Activated CD8-positive, alpha-beta memory T cell treated with anti-CD3 and anti-CD28 coated beads for 4 hours (primary cell): ENCODE results near the gene KIF23.
"Not testable (repeated sequence)": the region's sequence is repeated elsewhere in the genome, so short reads cannot be mapped to it uniquely, and the experiment has no call there.

Experiments used
- DNase-seq, 2 donors: peaks; one replicate each; pipeline ENCODE4 v3.0.0-alpha.2; 2020; ENCODE audit warnings: low read depth in 2 of 2

Gene KIF23

DNA sequence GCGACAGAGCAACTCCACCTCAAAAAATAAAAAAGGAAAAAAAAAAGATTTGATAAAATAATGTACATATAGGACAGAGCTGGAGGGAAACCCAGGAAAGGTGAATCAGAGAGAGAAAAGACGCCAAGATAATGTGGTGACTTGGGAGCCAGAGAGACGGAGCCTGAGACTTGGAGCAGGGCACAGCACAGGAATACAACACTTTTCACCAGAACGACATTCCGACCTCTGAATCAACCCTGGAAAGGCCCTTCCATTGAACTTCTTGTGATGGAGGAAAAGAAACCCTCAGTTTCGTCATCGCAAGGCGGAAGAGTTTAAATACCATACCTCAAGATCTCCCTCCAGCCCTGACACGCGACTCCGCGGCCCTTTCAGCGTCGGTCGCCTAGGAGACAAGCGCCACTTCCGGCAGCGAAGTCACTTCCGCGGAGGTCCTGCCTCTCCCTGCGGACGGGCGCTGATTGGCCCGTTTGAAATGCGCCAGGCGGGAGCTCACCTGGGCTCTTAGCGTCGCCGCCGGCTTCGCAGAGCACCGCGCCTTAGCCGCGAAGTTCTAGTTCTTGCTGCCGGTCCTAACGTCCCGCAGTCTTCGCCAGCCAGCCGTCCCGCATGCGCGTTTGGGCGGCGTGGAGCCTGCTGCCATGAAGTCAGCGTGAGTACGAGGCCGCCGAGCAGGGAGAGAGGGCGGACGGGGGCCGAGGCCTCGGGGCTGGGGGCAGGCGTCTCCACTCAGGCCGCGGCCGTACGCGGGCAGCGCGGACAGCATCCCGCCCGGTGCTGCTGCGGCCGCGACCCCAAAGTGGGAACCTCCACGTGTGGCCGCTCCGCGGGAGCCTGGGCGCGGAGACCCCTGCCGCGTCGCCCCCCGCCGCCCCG lies at the start of gene KIF23:
Gene KIF23 (plus strand): TSS at position 528 of the 879 bp plus-strand sequence. CDS start 117 bp downstream, at position 645.
- peak; percentile 83 to 88 for DNase-seq

DNA sequence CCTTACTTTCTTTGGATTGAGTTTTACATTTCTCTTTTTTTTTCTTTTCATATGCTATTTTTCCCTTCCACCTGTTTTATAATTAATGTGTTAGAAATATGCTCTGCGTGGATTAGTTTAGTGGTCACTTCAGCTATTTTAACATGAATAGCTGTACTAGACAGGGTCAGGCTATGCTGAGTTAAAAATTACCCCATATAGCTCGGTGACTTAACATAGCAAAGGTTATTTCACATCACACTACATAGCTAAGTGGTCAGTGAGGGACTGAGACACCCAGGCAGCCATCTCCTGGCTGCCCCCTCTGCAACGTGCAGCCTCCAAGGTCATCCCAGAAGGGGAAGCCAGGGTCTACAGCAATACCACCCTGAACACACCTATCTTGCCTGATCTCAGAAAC lies 46.9 kb upstream of the KIF23 start:
- DNase-seq: no peak

DNA sequence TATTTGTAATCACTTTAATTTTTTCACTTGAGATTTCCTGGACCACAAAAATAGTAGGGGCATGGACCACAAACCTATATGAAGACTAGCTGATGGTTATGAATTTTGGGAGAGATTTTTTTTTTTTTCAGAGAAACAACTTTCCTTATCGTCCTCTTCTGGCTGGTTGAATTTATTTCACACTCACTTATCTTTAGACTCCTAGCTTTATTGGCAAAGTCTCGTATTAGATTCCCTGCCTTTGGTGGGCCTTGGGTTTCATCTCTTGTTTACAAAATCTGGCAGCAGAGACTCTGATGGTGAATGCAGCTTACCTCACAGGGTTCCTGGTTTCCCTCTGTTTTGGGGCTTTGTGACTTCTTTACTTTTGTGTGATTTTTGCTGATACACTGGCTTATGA lies 44.5 kb upstream of the KIF23 start:
- DNase-seq: no peak

GRCh38 chr15:69373406-69373805 lies 40.7 kb upstream of the KIF23 start:
- DNase-seq: no peak

- DNase-seq: no peak
Observed at GRCh38 chr15:69375151-69375790, 38.9 kb upstream of the KIF23 start.

GRCh38 chr15:69377216-69377970 lies 36.8 kb upstream of the KIF23 start:
- no peak for DNase-seq

- no peak for DNase-seq
Observed at GRCh38 chr15:69380100-69380725, 33.9 kb upstream of the KIF23 start.

DNA sequence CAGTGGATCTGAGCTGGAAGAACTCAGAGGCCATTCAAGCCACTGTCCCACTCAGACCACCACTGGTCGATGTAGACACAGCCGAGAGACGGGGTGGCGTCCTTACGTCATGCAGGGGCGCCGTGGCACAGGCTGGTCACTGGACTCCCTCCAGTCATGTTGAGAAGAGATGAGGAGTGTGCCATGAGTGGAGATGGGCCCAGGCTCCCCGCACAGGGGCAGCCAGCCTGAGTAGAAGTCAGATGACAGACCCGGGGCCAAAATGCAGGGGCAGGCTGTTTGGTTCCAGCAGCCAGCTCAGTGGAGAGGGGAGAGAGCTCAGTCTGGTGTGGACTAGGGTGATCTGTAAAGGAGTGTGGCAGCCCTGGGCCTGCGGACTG lies 33.4 kb upstream of the KIF23 start:
- DNase-seq: no peak

DNA sequence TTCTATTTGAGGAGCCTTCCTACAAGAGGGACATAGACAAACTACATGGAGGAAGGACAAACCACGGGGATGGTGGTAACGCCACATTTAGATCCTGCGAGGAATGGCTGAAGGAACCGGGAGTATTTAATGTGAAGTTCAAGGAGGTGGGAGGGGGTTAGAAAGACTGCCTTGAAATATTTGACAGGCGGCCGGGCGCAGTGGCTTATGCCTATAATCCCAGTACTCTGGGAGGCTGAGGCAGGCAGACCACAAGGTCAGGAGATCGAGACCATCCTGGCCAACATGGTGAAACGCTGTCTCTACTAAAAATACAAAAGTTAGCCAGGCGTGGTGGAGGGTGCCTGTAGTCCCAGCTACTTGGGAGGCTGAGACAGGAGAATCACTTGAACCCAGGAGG lies 32.0 kb upstream of the KIF23 start:
- not testable (repeated sequence) for DNase-seq

DNA sequence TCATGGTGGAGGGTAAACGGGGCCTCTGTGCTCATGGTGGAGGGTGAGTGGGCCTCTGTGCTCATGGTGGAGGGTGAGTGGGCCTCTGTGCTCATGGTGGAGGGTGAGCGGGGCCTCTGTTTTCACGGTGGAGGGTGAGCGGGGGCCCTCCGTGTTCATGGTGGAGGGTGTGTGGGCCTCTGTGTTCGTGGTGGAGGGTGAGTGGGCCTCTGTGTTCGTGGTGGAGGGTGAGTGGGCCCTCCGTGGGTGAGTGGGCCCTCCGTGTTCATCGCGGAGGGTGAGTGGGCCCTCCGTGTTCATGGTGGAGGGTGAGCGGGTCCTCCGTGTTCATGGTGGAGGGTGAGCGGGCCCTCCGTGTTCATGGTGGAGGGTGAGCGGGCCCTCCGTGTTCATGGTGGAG lies 30.1 kb upstream of the KIF23 start:
- DNase-seq: not testable (repeated sequence)

DNA sequence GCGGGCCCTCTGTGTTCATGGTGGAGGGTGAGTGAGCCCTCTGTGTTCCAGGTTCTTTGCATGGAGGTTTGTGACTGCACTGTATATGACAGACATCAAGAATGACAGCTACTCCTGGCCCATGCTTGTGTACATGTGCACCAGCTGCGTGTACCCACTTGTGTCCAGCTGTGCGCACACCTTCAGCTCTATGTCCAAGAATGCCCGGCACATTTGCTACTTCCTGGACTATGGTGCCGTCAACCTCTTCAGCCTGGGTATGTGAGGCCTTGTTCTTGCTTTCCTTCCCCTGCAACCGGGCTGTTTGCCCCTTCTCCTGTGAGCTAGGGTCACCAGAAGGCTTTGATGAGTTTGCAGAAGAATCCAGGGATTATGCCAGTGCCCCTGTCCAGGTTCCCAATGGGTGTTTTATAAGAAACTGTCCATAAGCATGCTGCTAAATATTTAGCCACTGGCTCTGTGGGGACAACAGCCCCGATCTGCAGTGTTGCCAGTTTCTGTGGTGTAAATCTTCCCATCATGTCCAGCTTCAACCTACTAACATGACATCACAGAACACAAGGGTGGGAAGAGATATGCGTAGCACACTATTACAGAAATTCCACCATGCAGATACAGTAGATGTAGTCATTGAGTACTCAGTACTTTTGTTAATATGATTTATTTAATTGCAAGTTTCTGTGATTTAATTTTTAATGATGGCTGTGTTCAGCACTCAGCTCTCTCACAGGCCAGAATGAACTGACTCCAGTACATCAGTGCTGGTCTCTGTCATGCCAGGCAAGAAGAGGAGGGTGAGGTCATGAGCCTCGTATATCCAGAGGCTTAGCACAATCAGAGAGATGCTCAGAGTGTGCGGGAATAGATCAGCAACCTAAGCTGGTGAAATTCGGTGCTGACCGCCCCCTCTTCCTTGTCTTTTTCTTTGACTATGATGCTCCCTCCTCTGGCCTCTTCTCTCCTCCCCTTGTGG lies 29.2 kb upstream of the KIF23 start:
- DNase-seq: no peak

DNA sequence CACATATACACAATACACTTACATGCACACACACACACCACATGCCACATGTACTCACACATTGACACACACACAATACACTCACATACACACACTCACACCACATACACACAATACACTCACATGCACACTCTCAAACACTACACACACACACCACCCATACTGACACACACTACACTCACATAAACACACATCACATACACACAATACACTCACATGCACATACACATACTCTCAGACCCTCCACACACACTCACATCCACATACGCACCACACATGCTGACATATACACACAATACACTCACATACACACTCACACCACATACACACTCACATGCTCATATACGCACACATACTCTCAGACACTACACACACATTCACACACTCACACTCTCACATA lies 28.3 kb upstream of the KIF23 start:
- DNase-seq: no peak

DNA sequence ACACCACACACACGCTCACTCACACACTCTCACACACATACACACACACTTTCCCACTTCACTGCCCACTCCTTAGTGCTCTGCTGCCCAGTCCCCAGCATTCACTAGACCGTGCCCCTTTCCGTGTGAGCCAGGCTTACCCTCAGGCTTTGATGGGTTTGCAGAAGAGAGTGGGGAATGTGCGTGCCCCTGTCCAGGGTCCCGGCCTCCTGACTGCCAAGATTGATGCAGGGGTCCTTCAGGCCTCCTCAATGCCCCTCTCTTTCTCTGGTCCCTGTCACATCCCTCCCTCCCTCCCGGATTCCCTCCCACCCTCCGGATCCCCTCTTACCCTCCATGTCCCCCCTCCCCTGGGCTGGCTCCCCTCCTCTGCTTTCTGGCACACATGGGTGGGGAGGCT lies 27.9 kb upstream of the KIF23 start:
- no peak for DNase-seq

DNA sequence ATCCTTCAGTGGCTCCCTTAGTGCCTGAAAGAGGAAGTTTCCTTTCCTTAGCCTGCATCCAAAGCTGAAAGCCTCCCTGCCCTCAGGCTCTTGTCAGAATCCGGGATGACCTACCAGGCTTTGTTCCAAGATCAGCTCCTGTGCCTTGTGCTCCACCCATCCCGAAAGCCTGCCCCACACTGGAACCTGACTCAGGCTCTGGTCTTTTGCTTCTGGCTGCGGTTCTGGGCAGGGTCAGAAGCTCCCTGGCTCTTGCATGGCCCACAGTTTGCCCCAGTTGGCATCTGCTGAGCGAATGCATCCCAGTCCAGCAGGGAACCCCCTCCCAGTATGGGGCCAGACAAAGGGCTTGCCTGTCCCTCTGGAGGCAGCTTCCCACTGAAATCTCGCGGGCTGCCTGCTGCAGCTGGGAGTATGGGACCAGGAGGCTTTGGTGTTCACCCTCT lies 25.9 kb upstream of the KIF23 start:
- no peak for DNase-seq

- no peak for DNase-seq
Observed at GRCh38 chr15:69389426-69389825, 24.7 kb upstream of the KIF23 start.

GRCh38 chr15:69390575-69390974 lies 23.6 kb upstream of the KIF23 start:
- no peak for DNase-seq

DNA sequence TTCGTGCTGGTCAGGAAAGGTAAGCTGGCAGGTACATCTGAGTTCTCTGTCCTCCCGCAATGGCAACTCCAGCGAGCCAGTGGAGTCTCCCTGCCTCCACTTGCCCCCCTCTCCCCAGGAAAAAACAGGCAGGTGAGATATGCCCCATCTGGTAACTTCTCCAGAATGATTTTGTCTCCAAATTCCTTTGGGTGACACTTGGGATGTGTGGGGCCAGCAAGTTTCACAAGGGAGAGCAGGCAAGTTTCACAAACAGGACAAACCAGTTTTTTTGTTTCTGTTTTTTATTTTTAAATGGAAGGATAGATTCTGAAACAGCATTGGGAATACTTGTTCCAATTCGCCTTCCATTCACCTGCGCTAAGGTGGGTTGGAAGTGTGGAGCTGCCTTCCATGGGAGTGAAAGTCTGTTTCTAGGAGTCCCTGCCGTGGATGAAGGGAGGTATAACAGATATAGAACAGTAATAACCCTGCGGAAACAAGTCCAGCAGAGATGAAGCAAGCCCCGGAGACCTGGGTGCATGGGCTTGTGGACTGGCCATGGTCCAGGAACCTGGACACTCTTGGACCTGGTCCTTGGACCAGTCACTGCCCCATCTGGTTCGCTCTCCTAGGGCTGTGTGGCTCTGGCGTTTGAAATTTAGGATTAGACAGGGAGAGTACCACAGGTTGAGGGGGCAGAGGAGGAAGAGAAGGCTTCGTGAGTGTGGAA lies 22.9 kb upstream of the KIF23 start:
- no peak for DNase-seq

DNA sequence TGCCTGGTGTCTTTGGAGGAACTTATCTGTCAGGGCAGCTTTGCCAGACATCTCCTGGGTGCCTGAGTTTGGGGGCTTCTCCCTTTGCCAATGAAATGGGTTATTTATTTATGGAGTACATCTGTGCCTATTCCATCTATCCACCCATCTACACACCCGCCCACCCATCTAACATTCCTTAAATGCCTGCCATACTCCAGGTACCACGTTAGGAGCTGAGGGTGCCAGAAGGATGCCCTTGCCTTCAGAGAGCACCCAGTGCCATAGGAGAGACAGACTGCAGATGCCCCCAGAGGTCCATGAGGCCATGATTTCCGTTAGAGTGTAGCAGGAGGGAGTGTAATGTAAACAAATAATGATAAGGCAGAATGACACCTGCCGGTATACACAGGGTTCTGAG lies 21.8 kb upstream of the KIF23 start:
- no peak for DNase-seq

DNA sequence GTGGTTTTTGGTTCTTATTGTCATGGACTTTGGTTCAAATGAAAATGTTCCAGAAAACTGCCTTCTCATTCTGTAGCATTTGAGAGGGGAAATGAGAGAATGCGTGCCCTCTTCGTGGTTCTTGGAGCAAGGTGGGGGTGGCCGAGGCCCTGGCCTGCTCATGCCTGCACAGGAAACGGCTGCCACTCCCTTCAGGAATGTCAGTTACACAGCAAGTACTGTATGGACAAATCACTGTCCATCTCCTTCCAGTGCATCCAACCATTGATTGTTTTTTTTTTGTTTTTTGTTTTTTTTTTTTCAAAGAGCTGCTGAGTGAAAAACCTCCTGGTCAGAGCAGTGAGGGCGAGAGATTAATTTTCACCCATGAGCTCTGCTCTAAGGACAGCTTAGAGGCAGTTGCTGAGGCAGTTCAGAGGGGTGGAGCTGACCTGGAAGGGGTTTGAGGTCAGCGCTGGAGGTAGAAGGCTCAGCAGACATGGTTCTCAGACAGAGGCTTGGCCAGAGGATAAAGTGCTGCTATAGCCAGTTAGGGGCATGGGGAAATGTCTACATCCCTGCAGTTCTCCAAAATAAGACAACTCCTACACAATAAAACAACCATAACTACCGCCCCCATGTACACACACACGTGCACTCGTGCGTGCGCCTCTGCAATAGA lies 20.2 kb upstream of the KIF23 start:
- no peak for DNase-seq
